HEK293 (cell line): ENCODE results near the gene LDLR.

Source experiments
- CTCF ChIA-PET: fragments of 350-600 bp; formaldehyde crosslinking; extraction: SDS; loops from one replicate; lab custom pipeline; 2021; ENCODE audit warnings: antibody characterized with exemption; lab: Yijun Ruan, JAX
- POLR2A ChIA-PET: fragments of 300-600 bp; formaldehyde crosslinking; extraction: SDS; loops from one replicate; lab custom pipeline; 2020; ENCODE audit warnings: antibody characterized with exemption, inconsistent platforms; lab: Yijun Ruan, JAX
- H3K27ac ChIP-seq: fragments of 200-500 bp; sonication (Bioruptor generic); 2 replicates; pipeline ENCODE4 v1.5.1; 2014; ENCODE audit warnings: low read depth, low read length, control low read depth, inconsistent platforms; ENCODE audit errors: extremely low read depth
- H3K36me3 ChIP-seq, 2 experiments: fragments of 200-500 bp in 1 of 2; sonication (Bioruptor generic) in 1 of 2; 1 replicate in 1 of 2; 2 replicates in 1 of 2; pipeline ENCODE4 v1.5.1; 2014 to 2017; ENCODE audit warnings: inconsistent platforms in 2 of 2, low read length in 2 of 2; ENCODE audit not compliant: control insufficient read depth in 2 of 2, insufficient read depth in 1 of 2
- H3K4me1 ChIP-seq: fragments of 200-500 bp; sonication (Bioruptor generic); 2 replicates; pipeline ENCODE4 v1.5.1; 2014; ENCODE audit warnings: mild to moderate bottlenecking, low read length, inconsistent platforms; ENCODE audit not compliant: control insufficient read depth, insufficient read depth
- H3K4me3 ChIP-seq: 2 replicates; pipeline ENCODE4 v1.5.1; 2011; ENCODE audit warnings: low read depth, mild to moderate bottlenecking, control low read depth, low read length, moderate library complexity
- H3K9me3 ChIP-seq: fragments of 200-500 bp; sonication (Bioruptor generic); 2 replicates; pipeline ENCODE4 v1.5.1; 2014; ENCODE audit warnings: low read depth, low read length, inconsistent platforms; ENCODE audit not compliant: control insufficient read depth, insufficient read depth
- CTCF ChIP-seq: fragments of 450-650 bp; formaldehyde crosslinking; IDR thresholded peaks from 2 replicates; pipeline ENCODE4 v1.5.1; 2016; ENCODE audit warnings: missing biosample characterization, missing genetic modification characterization
- EGR2 ChIP-seq: fragments of 450-650 bp; formaldehyde crosslinking; IDR thresholded peaks from 2 replicates; pipeline ENCODE4 v1.5.1; 2016; ENCODE audit warnings: low read depth, missing biosample characterization, missing genetic modification characterization
- HIC1 ChIP-seq: fragments of 450-650 bp; formaldehyde crosslinking; IDR thresholded peaks from 2 replicates; pipeline ENCODE4 v1.5.1; 2016; ENCODE audit warnings: missing biosample characterization, missing genetic modification characterization
- ZFP3 ChIP-seq: fragments of 450-650 bp; formaldehyde crosslinking; IDR thresholded peaks from 2 replicates; pipeline ENCODE4 v1.5.1; 2016; ENCODE audit warnings: low read depth, missing biosample characterization, missing genetic modification characterization
- ZNF221 ChIP-seq: fragments of 450-650 bp; formaldehyde crosslinking; IDR thresholded peaks from 2 replicates; pipeline ENCODE4 v1.5.1; 2017; ENCODE audit warnings: missing biosample characterization, missing genetic modification characterization, borderline replicate concordance
- ZNF518A ChIP-seq: fragments of 450-650 bp; formaldehyde crosslinking; conservative IDR thresholded peaks from 2 replicates; pipeline ENCODE4 v1.5.1; 2016; ENCODE audit warnings: low read depth, missing biosample characterization, missing genetic modification characterization
- ZNF585B ChIP-seq: fragments of 450-650 bp; formaldehyde crosslinking; IDR thresholded peaks from 2 replicates; pipeline ENCODE4 v1.5.1; 2016; ENCODE audit warnings: missing biosample characterization, missing genetic modification characterization
- ZNF621 ChIP-seq: fragments of 450-650 bp; formaldehyde crosslinking; IDR thresholded peaks from 2 replicates; pipeline ENCODE4 v1.5.1; 2017; ENCODE audit warnings: missing biosample characterization, missing genetic modification characterization
- ZSCAN5A ChIP-seq: fragments of 450-650 bp; formaldehyde crosslinking; IDR thresholded peaks from 2 replicates; pipeline ENCODE4 v1.5.1; 2016; ENCODE audit warnings: missing biosample characterization, missing genetic modification characterization
- TF ChIP-seq, protein P1 (sequence below): IDR thresholded peaks from 2 replicates; pipeline ENCODE4 v1.6.1; 2011; ENCODE audit warnings: mild to moderate bottlenecking, low read depth, low read length, borderline replicate concordance
- TF ChIP-seq, protein P2 (sequence below): fragments of 450-650 bp; formaldehyde crosslinking; IDR thresholded peaks from 2 replicates; pipeline ENCODE4 v1.5.1; 2016; ENCODE audit warnings: missing biosample characterization, missing genetic modification characterization

Gene LDLR

DNA sequence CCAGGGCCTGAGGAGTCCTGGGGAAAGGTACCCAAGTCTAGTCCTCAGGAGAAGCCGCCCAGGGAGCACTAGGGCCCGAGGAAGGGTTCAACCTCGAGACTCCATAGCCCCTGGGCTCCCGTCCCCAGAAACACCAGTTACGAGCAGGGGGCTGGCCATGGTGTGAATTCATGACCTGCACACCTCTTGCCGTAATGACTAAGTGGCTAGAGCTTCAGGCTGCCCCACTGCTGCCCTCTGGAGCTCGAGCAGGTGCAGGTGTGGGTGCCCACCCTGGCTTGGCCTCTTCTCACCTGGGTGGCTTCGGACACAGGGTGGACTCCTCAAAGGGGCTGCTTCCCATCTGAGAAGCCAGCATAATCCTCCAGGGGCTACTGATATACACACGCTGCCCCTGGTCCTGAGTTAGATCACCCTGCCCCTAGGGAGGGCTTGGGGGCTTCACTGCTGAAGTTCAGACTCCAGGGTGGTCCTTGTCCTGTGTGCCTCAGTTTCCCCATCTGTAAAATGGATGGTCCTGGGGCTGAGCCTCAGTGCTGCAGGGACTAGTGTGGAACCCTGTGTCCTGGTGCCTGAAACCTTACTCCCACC lies 52.8 kb downstream of the LDLR start:
- Histone ChIP-seq H3K9me3 (no peaks in the 10 kb centered on the region), H3K36me3 (peaks cover 4 to 19% of the 10 kb centered on the region in 2 experiments; a peak in 2 of 3 replicates), H3K27ac (no peak overlapping the region), H3K4me3 (no peak overlapping the region; the same call in 1 of the 2 replicates), H3K4me1 (peaks cover 26% of the 10 kb centered on the region)
- TF ChIP-seq ZNF621 (tag by site-specific recombination) (no peak), HIC1 (tag by site-specific recombination) (no peak), ZNF518A (tag by site-specific recombination) (no peak), ZFP3 (tag by site-specific recombination) (no peak), EGR2 (no peak), ZNF221 (tag by site-specific recombination) (no peak), CTCF (tag by site-specific recombination) (0 out of 2 replicates have a peak, but pooled peaks have one; percentile 26), ZNF585B (tag by site-specific recombination) (no peak), ZSCAN5A (no peak)
- TF ChIP-seq, protein P1, sequence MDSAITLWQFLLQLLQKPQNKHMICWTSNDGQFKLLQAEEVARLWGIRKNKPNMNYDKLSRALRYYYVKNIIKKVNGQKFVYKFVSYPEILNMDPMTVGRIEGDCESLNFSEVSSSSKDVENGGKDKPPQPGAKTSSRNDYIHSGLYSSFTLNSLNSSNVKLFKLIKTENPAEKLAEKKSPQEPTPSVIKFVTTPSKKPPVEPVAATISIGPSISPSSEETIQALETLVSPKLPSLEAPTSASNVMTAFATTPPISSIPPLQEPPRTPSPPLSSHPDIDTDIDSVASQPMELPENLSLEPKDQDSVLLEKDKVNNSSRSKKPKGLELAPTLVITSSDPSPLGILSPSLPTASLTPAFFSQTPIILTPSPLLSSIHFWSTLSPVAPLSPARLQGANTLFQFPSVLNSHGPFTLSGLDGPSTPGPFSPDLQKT: no peak
- TF ChIP-seq, protein P2, sequence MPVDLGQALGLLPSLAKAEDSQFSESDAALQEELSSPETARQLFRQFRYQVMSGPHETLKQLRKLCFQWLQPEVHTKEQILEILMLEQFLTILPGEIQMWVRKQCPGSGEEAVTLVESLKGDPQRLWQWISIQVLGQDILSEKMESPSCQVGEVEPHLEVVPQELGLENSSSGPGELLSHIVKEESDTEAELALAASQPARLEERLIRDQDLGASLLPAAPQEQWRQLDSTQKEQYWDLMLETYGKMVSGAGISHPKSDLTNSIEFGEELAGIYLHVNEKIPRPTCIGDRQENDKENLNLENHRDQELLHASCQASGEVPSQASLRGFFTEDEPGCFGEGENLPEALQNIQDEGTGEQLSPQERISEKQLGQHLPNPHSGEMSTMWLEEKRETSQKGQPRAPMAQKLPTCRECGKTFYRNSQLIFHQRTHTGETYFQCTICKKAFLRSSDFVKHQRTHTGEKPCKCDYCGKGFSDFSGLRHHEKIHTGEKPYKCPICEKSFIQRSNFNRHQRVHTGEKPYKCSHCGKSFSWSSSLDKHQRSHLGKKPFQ (tag by site-specific recombination): peak; percentile 56; the same call in 1 of the 2 replicates
- ChIA-PET CTCF (interaction anchor here (0.7 kb wide), 1 partner anchor 41 kb away, joined by 3 read pairs; no protein-coding TSS in a partner anchor), POLR2A (interaction anchor here (0.6 to 4.0 kb wide), 6 partner anchors 12 to 61 kb away, joined by 3 to 37 read pairs (median 6); partner anchors contain the start of genes KANK2 and SPC24)
